ENCODE measurements around the gene PICALM. TPM values are rescaled to one million over a fixed set of nuclear protein-coding genes. Genes with fewer than 3 reads are reported as not detected.
"Not testable (repeated sequence)": the region's sequence is repeated elsewhere in the genome, so short reads cannot be mapped to it uniquely, and the experiment has no call there.

Gene PICALM
- total RNA-seq (2014; rRNA removed; shearing (Covaris generic)), result 154 and 211 TPM in 2 replicates

- DNase-seq (ENCODE audit: low read depth), result peak; percentile 98
These were observed at the start of gene PICALM for GRCh38 chr11:86068951-86069407. Gene PICALM (minus strand): TSS chr11:86069084. CDS start chr11:86068780, 304 bp downstream.

GRCh38 chr11:86118253-86118652 is 49.4 kb upstream of the PICALM start:
- DNase-seq (ENCODE audit: low read depth), result no peak

GRCh38 chr11:86117712-86118063 is 48.8 kb upstream of the PICALM start:
- DNase-seq (ENCODE audit: low read depth), result no peak

GRCh38 chr11:86117001-86117711 is 48.3 kb upstream of the PICALM start:
- peak; percentile 78 for DNase-seq (ENCODE audit: low read depth)

- peak; percentile 91 for DNase-seq (ENCODE audit: low read depth)
These were observed 47.5 kb upstream of the PICALM start for GRCh38 chr11:86116386-86116726.

GRCh38 chr11:86115542-86116385 is 46.9 kb upstream of the PICALM start:
- DNase-seq (ENCODE audit: low read depth), result peak; percentile 42

- DNase-seq (ENCODE audit: low read depth), result no peak
These were observed 40.2 kb upstream of the PICALM start for GRCh38 chr11:86108890-86109638.

- no peak for DNase-seq (ENCODE audit: low read depth)
These were observed 39.3 kb upstream of the PICALM start for GRCh38 chr11:86108191-86108590.

- no peak for DNase-seq (ENCODE audit: low read depth)
These were observed 38.0 kb upstream of the PICALM start for GRCh38 chr11:86106916-86107315.

GRCh38 chr11:86106031-86106430 is 37.1 kb upstream of the PICALM start:
- DNase-seq (ENCODE audit: low read depth), result not testable (repeated sequence)

- not testable (repeated sequence) for DNase-seq (ENCODE audit: low read depth)
These were observed 36.7 kb upstream of the PICALM start for GRCh38 chr11:86105601-86106000.

GRCh38 chr11:86103808-86104207 is 34.9 kb upstream of the PICALM start:
- peak; percentile 21 for DNase-seq (ENCODE audit: low read depth)

- DNase-seq (ENCODE audit: low read depth), result no peak
These were observed 33.1 kb upstream of the PICALM start for GRCh38 chr11:86101941-86102407.

- peak; percentile 45 for DNase-seq (ENCODE audit: low read depth)
These were observed 32.6 kb upstream of the PICALM start for GRCh38 chr11:86101493-86101892.

- DNase-seq (ENCODE audit: low read depth), result peak; percentile 28
These were observed 31.0 kb upstream of the PICALM start for GRCh38 chr11:86099874-86100273.

- no peak for DNase-seq (ENCODE audit: low read depth)
These were observed 29.1 kb upstream of the PICALM start for GRCh38 chr11:86097980-86098379.

GRCh38 chr11:86091566-86091965 is 22.7 kb upstream of the PICALM start:
- no peak for DNase-seq (ENCODE audit: low read depth)

GRCh38 chr11:86091086-86091485 is 22.2 kb upstream of the PICALM start:
- DNase-seq (ENCODE audit: low read depth), result no peak

GRCh38 chr11:86089659-86090058 is 20.8 kb upstream of the PICALM start:
- DNase-seq (ENCODE audit: low read depth), result peak; percentile 67

GRCh38 chr11:86087688-86088087 is 18.8 kb upstream of the PICALM start:
- not testable (repeated sequence) for DNase-seq (ENCODE audit: low read depth)

GRCh38 chr11:86087256-86087655 is 18.4 kb upstream of the PICALM start:
- DNase-seq (ENCODE audit: low read depth), result no peak

- no peak for DNase-seq (ENCODE audit: low read depth)
These were observed 12.6 kb upstream of the PICALM start for GRCh38 chr11:86081455-86081854.

Data from RPMI7951 (cell line).